Activated naive CD8-positive, alpha-beta T cell treated with anti-CD3 and anti-CD28 coated beads for 36 hours (primary cell): Measurements from ENCODE around the gene SPRR2D. TPM values are rescaled to one million over a fixed set of nuclear protein-coding genes. Genes with fewer than 3 reads are reported as not detected.
"Not testable (repeated sequence)": the region's sequence is repeated elsewhere in the genome, so short reads cannot be mapped to it uniquely, and the experiment has no call there.

Source experiments
- DNase-seq: peaks from one replicate; pipeline ENCODE4 v3.0.0; 2021
- H3K27ac Mint-ChIP-seq: one replicate; pipeline ENCODE4 v1.8.0; 2022; ENCODE audit warnings: mild to moderate bottlenecking, moderate library complexity, mixed read lengths
- H3K27me3 Mint-ChIP-seq: one replicate; pipeline ENCODE4 v1.8.0; 2022; ENCODE audit warnings: mild to moderate bottlenecking, mixed read lengths
- H3K36me3 Mint-ChIP-seq: one replicate; pipeline ENCODE4 v1.8.0; 2021; ENCODE audit warnings: mild to moderate bottlenecking, mixed read lengths
- H3K4me1 Mint-ChIP-seq: one replicate; pipeline ENCODE4 v1.8.0; 2021; ENCODE audit warnings: mixed read lengths
- H3K4me3 Mint-ChIP-seq: one replicate; pipeline ENCODE4 v1.8.0; 2022; ENCODE audit warnings: mild to moderate bottlenecking, moderate library complexity, mixed read lengths
- H3K9me3 Mint-ChIP-seq: one replicate; pipeline ENCODE4 v1.8.0; 2022; ENCODE audit warnings: mixed read lengths
- total RNA-seq, 2 experiments: library from RNA; stranded (reverse); gene quantifications; one replicate each; pipeline ENCODE4 v1.2.3, GENCODE V29; 2021

The SPRR2D gene
- not detected for total RNA-seq

DNA sequence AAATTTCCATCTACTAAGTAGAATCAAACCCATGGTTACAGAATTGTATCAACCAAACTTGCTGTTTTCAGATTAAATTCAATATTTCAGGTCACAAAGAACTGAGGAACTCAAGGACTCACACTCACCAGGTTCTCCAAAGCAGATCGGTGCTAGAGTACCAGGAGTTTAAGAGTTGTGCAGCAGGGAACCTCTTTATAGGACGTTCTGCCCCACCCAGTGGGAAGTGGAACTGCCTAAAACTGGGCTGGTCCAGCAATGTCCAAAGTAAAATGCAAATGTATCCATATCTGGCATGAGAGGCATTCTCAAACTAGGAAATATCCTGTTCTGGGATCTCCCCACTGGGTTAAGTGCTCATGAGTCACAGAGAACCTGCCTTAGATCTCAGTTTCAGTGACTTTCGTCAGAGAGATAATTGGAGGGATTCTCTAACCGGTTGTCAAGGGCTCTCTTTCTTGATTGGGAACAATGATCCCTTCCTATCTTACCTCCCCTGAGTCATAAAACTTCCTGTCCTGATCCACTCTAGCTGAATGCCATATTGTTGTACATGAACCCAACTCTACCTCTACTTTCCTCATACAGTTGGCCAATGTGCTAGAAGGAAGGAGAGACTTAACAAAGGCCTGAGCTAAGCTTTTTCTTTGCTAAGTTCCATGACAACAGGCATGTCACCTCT is at the start of gene SPRR2D:
TSS of gene SPRR2D (minus strand) at position 171 of the 682 bp plus-strand sequence. CDS start 774 bp downstream, outside the sequence.
- Mint-ChIP-seq H3K27ac (no peak within 1 kb of the TSS), H3K36me3 (no peaks in the 10 kb centered on the region), H3K27me3 (peaks cover 43% of the 10 kb centered on the region), H3K4me1 (no peaks in the 10 kb centered on the region), H3K4me3 (no peak within 1 kb of the TSS), H3K9me3 (no peaks in the 10 kb centered on the region)
- no peak for DNase-seq

GRCh38 chr1:153087652-153088051 is 46.7 kb upstream of the SPRR2D start:
- no peaks in the 10 kb centered on the region for H3K9me3 Mint-ChIP-seq
- H3K36me3 Mint-ChIP-seq: no peaks in the 10 kb centered on the region
- H3K4me1 Mint-ChIP-seq: no peaks in the 10 kb centered on the region
- no peak for DNase-seq
- peaks cover 20% of the 10 kb centered on the region for H3K27me3 Mint-ChIP-seq
- H3K4me3 Mint-ChIP-seq: no peak overlapping the region
- no peak overlapping the region for H3K27ac Mint-ChIP-seq

- no peaks in the 10 kb centered on the region for H3K4me1 Mint-ChIP-seq
- H3K27me3 Mint-ChIP-seq: peaks cover 35% of the 10 kb centered on the region
- peaks cover 9% of the 10 kb centered on the region for H3K9me3 Mint-ChIP-seq
- no peak overlapping the region for H3K4me3 Mint-ChIP-seq
- no peak overlapping the region for H3K27ac Mint-ChIP-seq
- H3K36me3 Mint-ChIP-seq: no peaks in the 10 kb centered on the region
- no peak for DNase-seq
Observed at GRCh38 chr1:153081736-153082135, 40.8 kb upstream of the SPRR2D start.

DNA sequence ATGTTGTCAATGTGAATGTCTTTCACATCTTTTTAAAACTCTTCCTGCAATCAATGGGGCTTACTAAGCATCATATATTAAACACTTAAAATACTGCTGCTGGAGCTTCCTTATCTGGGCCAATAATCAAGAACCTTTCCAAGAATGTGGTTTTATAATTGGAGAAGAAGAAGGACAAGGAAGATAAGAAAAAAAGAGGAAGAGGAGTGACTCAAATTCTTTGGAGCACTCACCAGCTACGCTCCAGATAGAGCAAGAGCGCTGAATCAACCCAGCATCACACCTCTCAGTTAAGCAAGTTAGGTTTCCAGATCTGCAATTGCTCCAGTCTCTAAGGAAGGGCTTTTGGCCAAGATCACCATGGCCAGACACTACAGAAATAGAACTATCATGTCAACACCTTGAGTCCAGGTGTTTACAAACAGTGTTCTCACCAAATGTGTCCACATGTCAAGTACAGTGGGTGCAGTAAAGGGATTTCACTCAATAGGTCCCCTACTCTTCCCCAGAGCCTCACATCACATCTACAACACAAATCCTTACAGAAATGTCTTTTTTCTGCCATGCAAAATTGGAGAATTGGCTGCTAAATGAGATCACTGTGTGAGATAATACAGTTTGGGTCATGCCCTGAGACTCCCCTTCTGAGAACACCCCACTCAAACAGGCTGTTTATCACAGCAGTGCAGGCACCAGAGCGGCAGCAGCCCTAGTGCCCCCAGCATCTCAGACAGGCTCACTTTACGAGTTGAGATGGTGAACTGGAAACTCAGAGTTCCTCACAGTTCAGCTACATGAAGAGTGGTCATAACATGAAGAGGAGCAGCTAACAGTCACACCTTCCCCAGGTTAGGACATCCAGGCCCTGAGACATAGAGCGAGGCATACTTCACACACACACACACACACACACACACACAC is 32.1 kb upstream of the SPRR2D start:
- Mint-ChIP-seq H3K27ac (no peak overlapping the region), H3K9me3 (no peaks in the 10 kb centered on the region), H3K4me1 (no peaks in the 10 kb centered on the region), H3K4me3 (no peak overlapping the region), H3K36me3 (no peaks in the 10 kb centered on the region), H3K27me3 (peaks cover 16% of the 10 kb centered on the region)
- no peak for DNase-seq

DNA sequence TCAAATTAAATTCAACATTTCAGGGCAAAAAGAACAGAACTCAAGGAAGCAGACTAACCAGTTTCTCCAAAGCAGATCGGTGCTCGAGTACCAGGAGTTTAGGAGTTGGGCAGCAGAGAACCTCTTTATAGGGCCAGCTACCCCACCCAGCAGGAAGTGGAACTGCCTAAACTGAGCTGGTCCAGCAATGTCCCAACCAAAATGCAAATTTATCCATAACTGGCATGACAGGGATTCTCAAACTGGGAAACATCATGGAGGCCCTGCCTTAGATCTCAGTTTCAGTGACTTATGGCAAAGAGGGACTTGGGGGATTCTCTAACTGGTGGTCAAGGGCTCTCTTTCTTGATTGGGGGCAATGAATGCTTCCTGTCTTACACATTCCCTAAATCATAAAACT is 30.6 kb upstream of the SPRR2D start, which contains the start of gene SPRR2B:
TSS of gene SPRR2B (minus strand) at position 101 of the 400 bp plus-strand sequence. CDS start 772 bp downstream, outside the sequence.
- H3K27ac Mint-ChIP-seq: no peak within 1 kb of the TSS
- peaks cover 27% of the 10 kb centered on the region for H3K27me3 Mint-ChIP-seq
- no peak for DNase-seq
- H3K36me3 Mint-ChIP-seq: no peaks in the 10 kb centered on the region
- H3K4me1 Mint-ChIP-seq: no peaks in the 10 kb centered on the region
- no peak within 1 kb of the TSS for H3K4me3 Mint-ChIP-seq
- no peaks in the 10 kb centered on the region for H3K9me3 Mint-ChIP-seq

DNA sequence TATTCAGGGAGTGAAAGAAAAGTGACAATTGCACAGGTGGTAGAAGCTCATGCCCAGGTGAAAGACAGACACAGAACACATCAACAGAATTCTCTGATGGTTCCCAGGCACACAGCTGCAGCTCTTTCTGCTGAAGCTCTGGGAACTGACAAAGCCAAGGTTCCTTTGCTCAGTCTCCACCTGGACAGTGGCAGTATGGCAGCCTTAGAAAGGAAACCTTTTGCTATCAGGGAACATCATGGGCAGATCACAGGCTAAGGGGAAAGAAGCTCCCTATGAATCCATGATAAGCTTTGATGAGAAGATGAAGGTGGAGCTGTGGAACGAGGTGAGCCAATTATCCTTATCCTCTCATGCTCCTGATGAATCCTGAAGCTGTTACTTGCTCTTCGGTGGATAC is 29.3 kb upstream of the SPRR2D start:
- H3K9me3 Mint-ChIP-seq: no peaks in the 10 kb centered on the region
- peaks cover 35% of the 10 kb centered on the region for H3K27me3 Mint-ChIP-seq
- no peaks in the 10 kb centered on the region for H3K4me1 Mint-ChIP-seq
- DNase-seq: no peak
- no peaks in the 10 kb centered on the region for H3K36me3 Mint-ChIP-seq
- no peak overlapping the region for H3K27ac Mint-ChIP-seq
- no peak overlapping the region for H3K4me3 Mint-ChIP-seq

DNA sequence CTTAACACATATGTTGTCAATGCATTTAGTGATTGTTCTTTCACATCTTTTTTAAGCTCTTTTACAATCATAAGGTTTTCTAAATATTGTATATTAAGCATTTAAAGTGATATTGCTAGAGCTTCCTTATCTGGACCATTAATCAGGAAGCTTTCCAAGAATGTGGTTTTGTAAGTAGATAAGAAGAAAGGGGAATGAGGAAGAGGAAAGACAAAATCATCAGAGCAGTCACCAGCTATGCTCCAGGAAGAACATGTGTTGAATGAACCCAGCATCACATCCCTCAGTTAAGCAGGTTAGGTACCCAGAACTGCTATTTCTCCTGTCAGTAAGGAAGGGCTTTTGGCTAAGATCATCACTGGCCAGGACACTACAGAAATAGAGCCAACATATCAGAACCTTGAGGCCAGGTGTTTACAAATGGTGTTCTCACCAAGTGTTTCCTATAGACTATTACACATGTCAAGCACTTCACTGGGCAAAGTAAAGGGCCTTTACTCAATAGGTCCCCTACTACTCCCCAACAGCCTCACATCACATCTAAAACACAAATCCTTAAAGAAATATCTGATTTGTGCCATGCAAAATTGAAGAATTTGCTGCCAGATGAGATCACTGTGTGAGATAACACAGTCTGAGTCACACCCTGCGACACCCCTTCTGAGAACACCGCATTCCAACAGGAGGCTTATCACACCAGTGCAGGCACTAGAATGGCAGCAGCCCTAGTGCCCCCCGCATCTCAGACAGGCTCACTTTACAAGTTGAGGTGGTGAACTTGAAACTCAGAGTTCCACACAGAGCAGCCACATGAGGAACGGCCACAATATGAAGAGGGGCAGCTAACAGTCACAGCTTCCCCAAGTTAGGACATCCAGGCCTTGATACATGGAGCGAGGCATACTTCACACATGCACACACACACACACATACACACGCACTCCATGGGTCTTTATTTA is 18.2 kb upstream of the SPRR2D start:
- Mint-ChIP-seq H3K36me3 (no peaks in the 10 kb centered on the region), H3K4me1 (no peaks in the 10 kb centered on the region), H3K4me3 (no peak overlapping the region), H3K27ac (no peak overlapping the region), H3K27me3 (peaks cover 24% of the 10 kb centered on the region), H3K9me3 (no peaks in the 10 kb centered on the region)
- no peak for DNase-seq

DNA sequence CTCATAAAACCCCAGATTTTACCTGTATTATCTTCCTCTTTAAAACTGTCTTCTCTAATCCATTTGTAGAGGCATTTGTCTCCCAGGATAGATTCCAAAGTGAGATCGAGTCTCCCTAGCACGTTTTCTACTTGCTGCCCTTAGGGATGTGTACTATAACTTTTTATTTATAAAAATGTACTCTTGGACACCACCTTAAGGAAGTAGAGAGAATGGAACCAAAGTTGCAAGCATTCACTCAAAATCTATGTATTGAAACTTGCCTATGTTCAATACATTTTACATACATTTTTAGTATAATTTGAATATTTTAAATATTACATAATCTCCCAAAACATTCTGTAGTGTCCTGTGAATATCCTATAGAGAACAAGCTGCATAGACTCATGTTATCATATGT is 17.2 kb upstream of the SPRR2D start:
- Mint-ChIP-seq H3K4me3 (no peak overlapping the region), H3K9me3 (no peaks in the 10 kb centered on the region), H3K36me3 (no peaks in the 10 kb centered on the region), H3K27ac (no peak overlapping the region), H3K27me3 (peaks cover 24% of the 10 kb centered on the region), H3K4me1 (no peaks in the 10 kb centered on the region)
- no peak for DNase-seq

GRCh38 chr1:153057375-153057774 is 16.5 kb upstream of the SPRR2D start, which contains the start of gene SPRR2A:
Gene SPRR2A, minus strand, starts transcription at chr1:153057512. Its CDS starts 777 bp downstream, at chr1:153056735.
- Mint-ChIP-seq H3K4me3 (no peak within 1 kb of the TSS), H3K9me3 (no peaks in the 10 kb centered on the region), H3K27me3 (peaks cover 19% of the 10 kb centered on the region), H3K27ac (no peak within 1 kb of the TSS), H3K4me1 (no peaks in the 10 kb centered on the region), H3K36me3 (no peaks in the 10 kb centered on the region)
- no peak for DNase-seq

DNA sequence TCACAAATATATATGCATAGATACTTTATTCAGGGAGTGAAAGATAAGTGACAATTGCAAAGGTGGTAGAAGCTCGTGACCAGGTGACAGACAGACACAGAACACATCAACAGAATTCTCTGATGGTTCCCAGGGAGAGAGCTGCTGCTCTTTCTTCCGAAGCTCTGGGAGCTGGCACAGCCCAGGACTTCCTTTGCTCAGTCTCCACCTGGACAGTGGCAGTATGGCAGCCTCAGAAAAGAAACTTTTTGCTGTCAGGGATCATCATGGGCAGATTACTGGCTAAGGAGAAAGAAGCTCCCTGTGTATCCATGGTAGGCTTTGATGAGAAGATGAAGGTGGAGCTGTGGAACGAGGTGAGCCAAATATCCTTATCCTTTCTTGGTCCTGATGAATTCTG is 15.2 kb upstream of the SPRR2D start:
- not testable (repeated sequence) for H3K36me3 Mint-ChIP-seq, DNase-seq, H3K4me3 Mint-ChIP-seq, H3K9me3 Mint-ChIP-seq, H3K4me1 Mint-ChIP-seq, H3K27ac Mint-ChIP-seq
- H3K27me3 Mint-ChIP-seq: peaks cover 13% of the 10 kb centered on the region

DNA sequence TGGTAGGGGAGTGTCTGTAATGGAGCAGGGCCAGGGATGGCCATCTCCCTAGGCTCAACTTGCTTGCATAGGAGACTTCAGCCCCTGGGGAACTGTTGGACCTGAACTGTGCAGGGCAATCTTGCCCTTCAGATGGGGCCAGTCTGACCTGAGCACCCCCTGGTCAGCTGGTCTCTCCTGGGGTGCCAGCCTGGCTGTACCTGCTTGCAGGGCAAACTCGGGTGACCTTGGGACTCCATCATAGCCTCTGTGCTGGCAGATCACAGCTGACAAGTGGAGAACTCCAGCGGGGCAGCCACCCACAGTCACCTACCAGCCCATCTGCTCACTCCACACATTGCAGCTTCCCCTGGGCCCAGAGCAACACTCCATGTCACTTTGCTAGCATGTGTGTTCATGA is 8.3 kb upstream of the SPRR2D start:
- Mint-ChIP-seq H3K27me3 (peaks cover 47% of the 10 kb centered on the region), H3K4me1 (no peaks in the 10 kb centered on the region), H3K4me3 (no peak overlapping the region), H3K36me3 (no peaks in the 10 kb centered on the region), H3K27ac (no peak overlapping the region), H3K9me3 (no peaks in the 10 kb centered on the region)
- no peak for DNase-seq

DNA sequence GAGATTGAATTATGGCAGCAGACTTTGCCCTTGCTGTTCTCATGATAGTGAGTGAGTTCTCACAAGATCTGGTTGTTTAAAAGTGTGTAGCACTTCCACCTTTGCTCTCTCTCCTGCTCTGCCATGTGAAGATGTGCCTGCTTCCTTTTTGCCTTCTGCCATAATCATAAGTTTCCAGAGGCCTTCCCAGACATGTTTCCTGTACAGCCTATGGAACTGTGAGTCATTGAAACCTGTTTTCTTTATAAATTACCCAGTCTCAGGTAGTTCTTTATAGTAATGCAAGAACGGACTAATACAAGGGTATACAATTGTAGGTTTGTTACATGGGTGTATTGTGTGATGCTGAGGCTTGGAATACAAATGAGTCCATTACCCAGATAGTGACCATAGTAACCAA is 5.7 kb downstream of the SPRR2D start:
- DNase-seq: no peak
- Mint-ChIP-seq H3K36me3 (no peaks in the 10 kb centered on the region), H3K9me3 (no peaks in the 10 kb centered on the region), H3K27me3 (peaks cover 25% of the 10 kb centered on the region), H3K4me1 (no peaks in the 10 kb centered on the region), H3K27ac (no peak overlapping the region), H3K4me3 (no peak overlapping the region)

- H3K4me1 Mint-ChIP-seq: no peaks in the 10 kb centered on the region
- no peak for DNase-seq
- H3K27me3 Mint-ChIP-seq: peaks cover 24% of the 10 kb centered on the region
Observed at GRCh38 chr1:153032677-153033308, 8.1 kb downstream of the SPRR2D start.

DNA sequence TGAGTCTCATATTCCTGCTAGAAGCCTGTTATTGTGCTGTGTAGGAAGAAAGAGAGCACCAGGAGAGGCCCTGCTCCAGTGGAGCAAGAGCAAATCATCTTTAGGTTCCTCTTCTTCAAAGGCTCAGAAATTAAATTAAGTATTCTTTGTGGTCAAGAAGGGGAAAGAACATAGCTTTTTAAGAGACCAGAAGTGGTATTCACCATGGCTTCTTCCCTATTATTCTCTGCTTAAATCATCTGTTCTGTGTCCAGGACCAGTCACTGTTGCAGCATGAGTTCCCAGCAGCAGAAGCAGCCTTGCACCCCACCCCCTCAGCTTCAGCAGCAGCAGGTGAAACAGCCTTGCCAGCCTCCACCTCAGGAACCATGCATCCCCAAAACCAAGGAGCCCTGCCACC is 8.8 kb downstream of the SPRR2D start:
- no peaks in the 10 kb centered on the region for H3K4me1 Mint-ChIP-seq
- H3K9me3 Mint-ChIP-seq: no peaks in the 10 kb centered on the region
- no peak overlapping the region for H3K27ac Mint-ChIP-seq
- H3K27me3 Mint-ChIP-seq: peaks cover 21% of the 10 kb centered on the region
- no peak overlapping the region for H3K4me3 Mint-ChIP-seq
- H3K36me3 Mint-ChIP-seq: no peaks in the 10 kb centered on the region
- no peak for DNase-seq

More at GRCh38 chr1:153032677-153033308, 8.1 kb downstream of the SPRR2D start:
- Mint-ChIP-seq H3K27ac (no peak overlapping the region), H3K9me3 (no peaks in the 10 kb centered on the region), H3K36me3 (no peaks in the 10 kb centered on the region), H3K4me3 (no peak overlapping the region)
